ENCODE results near the gene STAT5B. TPM values are rescaled to one million over a fixed set of nuclear protein-coding genes. Genes with fewer than 3 reads are reported as not detected.

Gene STAT5B
- total and polyA plus RNA-seq, 9 of the 15 experiments (the other 6 are each of a cell fraction or from before 2014, with no cell fraction given), result 20.8 to 176 (median 92.4) TPM

DNA sequence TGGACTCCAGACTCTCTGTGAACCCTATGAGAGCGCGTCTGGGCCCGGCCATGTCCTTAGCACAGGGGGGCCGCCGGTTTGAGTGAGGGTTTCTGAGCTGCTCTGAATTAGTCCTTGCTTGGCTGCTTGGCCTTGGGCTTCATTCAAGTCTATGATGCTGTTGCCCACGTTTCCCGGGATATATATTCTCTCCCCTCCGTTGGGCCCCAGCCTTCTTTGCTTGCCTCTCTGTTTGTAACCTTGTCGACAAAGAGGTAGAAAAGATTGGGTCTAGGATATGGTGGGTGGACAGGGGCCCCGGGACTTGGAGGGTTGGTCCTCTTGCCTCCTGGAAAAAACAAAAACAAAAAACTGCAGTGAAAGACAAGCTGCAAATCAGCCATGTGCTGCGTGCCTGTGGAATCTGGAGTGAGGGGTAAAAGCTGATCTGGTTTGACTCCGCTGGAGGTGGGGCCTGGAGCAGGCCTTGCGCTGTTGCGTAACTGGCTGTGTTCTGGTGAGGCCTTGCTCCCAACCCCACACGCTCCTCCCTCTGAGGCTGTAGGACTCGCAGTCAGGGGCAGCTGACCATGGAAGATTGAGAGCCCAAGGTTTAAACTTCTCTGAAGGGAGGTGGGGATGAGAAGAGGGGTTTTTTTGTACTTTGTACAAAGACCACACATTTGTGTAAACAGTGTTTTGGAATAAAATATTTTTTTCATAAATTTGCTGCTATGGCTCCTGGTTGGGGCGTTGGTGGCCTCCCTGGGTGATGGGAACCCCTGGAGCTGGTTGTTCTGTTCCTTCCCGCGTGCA, 35.2 kb upstream of the STAT5B start (continued):
- TF ChIP-seq, protein P1, sequence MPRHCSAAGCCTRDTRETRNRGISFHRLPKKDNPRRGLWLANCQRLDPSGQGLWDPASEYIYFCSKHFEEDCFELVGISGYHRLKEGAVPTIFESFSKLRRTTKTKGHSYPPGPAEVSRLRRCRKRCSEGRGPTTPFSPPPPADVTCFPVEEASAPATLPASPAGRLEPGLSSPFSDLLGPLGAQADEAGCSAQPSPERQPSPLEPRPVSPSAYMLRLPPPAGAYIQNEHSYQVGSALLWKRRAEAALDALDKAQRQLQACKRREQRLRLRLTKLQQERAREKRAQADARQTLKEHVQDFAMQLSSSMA (CRISPR knock-in tag; IDR thresholded peaks at IDR 0.05), result no peak
- no peak for TF ChIP-seq ETV6 (IDR thresholded peaks at IDR 0.05; ENCODE audit: borderline replicate concordance in 1 of 2, low read depth in 2 of 2, low read length in 1 of 2)
- no peak for TF ChIP-seq ETV6 (CRISPR knock-in tag; IDR thresholded peaks at IDR 0.05; ENCODE audit: borderline replicate concordance)
- TF ChIP-seq SRSF1 (IDR thresholded peaks at IDR 0.05; ENCODE audit: low read depth, low read length), result no peak
- peak; percentile 64 for TF ChIP-seq POLR2H (tag; IDR thresholded peaks at IDR 0.05; ENCODE audit: low read depth)
- TF ChIP-seq CAMTA2 (CRISPR knock-in tag; conservative IDR thresholded peaks at IDR 0.05), result no peak
- TF ChIP-seq IFI16 (CRISPR knock-in tag; IDR thresholded peaks at IDR 0.05), result no peak
- no peak for TF ChIP-seq C11orf30 (IDR thresholded peaks at IDR 0.05; ENCODE audit: low read depth)
- TF ChIP-seq ELF4 (CRISPR knock-in tag; IDR thresholded peaks at IDR 0.05), result peak; percentile 45; the same call in 1 of the 2 replicates
- TF ChIP-seq ARID1B (IDR thresholded peaks at IDR 0.05), result peak; percentile 50
- TF ChIP-seq EGR1 (conservative IDR thresholded peaks at IDR 0.05), result no peak; the same call in 1 of the 2 replicates
- TF ChIP-seq DIDO1 (tag; IDR thresholded peaks at IDR 0.05; ENCODE audit: low read depth), result no peak
- TF ChIP-seq KDM5B (IDR thresholded peaks at IDR 0.05; ENCODE audit: insufficient replicate concordance, low read depth, low read length), result peak; percentile 23
- TF ChIP-seq, protein P2, sequence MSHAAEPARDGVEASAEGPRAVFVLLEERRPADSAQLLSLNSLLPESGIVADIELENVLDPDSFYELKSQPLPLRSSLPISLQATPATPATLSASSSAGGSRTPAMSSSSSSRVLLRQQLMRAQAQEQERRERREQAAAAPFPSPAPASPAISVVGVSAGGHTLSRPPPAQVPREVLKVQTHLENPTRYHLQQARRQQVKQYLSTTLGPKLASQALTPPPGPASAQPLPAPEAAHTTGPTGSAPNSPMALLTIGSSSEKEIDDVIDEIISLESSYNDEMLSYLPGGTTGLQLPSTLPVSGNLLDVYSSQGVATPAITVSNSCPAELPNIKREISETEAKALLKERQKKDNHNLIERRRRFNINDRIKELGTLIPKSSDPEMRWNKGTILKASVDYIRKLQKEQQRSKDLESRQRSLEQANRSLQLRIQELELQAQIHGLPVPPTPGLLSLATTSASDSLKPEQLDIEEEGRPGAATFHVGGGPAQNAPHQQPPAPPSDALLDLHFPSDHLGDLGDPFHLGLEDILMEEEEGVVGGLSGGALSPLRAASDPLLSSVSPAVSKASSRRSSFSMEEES (CRISPR knock-in tag; IDR thresholded peaks at IDR 0.05), result no peak
- TF ChIP-seq, protein P3, sequence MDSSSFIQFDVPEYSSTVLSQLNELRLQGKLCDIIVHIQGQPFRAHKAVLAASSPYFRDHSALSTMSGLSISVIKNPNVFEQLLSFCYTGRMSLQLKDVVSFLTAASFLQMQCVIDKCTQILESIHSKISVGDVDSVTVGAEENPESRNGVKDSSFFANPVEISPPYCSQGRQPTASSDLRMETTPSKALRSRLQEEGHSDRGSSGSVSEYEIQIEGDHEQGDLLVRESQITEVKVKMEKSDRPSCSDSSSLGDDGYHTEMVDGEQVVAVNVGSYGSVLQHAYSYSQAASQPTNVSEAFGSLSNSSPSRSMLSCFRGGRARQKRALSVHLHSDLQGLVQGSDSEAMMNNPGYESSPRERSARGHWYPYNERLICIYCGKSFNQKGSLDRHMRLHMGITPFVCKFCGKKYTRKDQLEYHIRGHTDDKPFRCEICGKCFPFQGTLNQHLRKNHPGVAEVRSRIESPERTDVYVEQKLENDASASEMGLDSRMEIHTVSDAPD (CRISPR knock-in tag; IDR thresholded peaks at IDR 0.05), result no peak
- TF ChIP-seq NRF1 (conservative IDR thresholded peaks at IDR 0.05 in 1 of 2, IDR thresholded peaks at IDR 0.05 in 1 of 2), result peak; percentile 61 to 65; a peak in 3 of 4 replicates
- TF ChIP-seq DNMT1 (IDR thresholded peaks at IDR 0.05), result no peak
- TF ChIP-seq, protein P4, sequence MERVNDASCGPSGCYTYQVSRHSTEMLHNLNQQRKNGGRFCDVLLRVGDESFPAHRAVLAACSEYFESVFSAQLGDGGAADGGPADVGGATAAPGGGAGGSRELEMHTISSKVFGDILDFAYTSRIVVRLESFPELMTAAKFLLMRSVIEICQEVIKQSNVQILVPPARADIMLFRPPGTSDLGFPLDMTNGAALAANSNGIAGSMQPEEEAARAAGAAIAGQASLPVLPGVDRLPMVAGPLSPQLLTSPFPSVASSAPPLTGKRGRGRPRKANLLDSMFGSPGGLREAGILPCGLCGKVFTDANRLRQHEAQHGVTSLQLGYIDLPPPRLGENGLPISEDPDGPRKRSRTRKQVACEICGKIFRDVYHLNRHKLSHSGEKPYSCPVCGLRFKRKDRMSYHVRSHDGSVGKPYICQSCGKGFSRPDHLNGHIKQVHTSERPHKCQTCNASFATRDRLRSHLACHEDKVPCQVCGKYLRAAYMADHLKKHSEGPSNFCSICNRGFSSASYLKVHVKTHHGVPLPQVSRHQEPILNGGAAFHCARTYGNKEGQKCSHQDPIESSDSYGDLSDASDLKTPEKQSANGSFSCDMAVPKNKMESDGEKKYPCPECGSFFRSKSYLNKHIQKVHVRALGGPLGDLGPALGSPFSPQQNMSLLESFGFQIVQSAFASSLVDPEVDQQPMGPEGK (CRISPR knock-in tag; IDR thresholded peaks at IDR 0.05; ENCODE audit: borderline replicate concordance), result no peak
- no peak; the same call in 1 of the 2 replicates for TF ChIP-seq STAT5A (IDR thresholded peaks at IDR 0.05; ENCODE audit: borderline replicate concordance, low read length)
- TF ChIP-seq, protein P5, sequence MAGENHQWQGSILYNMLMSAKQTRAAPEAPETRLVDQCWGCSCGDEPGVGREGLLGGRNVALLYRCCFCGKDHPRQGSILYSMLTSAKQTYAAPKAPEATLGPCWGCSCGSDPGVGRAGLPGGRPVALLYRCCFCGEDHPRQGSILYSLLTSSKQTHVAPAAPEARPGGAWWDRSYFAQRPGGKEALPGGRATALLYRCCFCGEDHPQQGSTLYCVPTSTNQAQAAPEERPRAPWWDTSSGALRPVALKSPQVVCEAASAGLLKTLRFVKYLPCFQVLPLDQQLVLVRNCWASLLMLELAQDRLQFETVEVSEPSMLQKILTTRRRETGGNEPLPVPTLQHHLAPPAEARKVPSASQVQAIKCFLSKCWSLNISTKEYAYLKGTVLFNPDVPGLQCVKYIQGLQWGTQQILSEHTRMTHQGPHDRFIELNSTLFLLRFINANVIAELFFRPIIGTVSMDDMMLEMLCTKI (IDR thresholded peaks at IDR 0.05; ENCODE audit: partially characterized antibody), result no peak
- peak; percentile 68 for TF ChIP-seq MEIS2 (IDR thresholded peaks at IDR 0.05; ENCODE audit: partially characterized antibody)

Measured in K562 (cell line).